Activated CD4-positive, alpha-beta T cell treated with anti-CD3 and anti-CD28 coated beads, Interleukin-2, amount 10 ng/mL, durations not matched to agents 7 days and 5 days (primary cell): ENCODE data around the gene MCF2L2. TPM values are rescaled to one million over a fixed set of nuclear protein-coding genes. Genes with fewer than 3 reads are reported as not detected.

ENCODE experiments used
- CTCF ChIA-PET: fragments of 350-600 bp; sonication (Branson Sonifier 250); formaldehyde crosslinking; loops from one replicate; lab custom pipeline; 2021; ENCODE audit warnings: antibody characterized with exemption; lab: Charles Lee
- POLR2A ChIA-PET: fragments of 350-600 bp; sonication (Branson Sonifier 250); formaldehyde crosslinking; loops from one replicate; lab custom pipeline; 2021; ENCODE audit warnings: antibody characterized with exemption; lab: Charles Lee
- DNase-seq: peaks from one replicate; pipeline ENCODE4 v3.0.0-alpha.2; 2020
- H3K27ac Mint-ChIP-seq: one replicate; pipeline ENCODE4 v1.8.0; 2021; ENCODE audit warnings: mild to moderate bottlenecking, moderate library complexity, mixed read lengths
- H3K27me3 Mint-ChIP-seq: one replicate; pipeline ENCODE4 v1.8.0; 2021; ENCODE audit warnings: mixed read lengths
- H3K36me3 Mint-ChIP-seq: one replicate; pipeline ENCODE4 v1.8.0; 2021; ENCODE audit warnings: low read depth, mixed read lengths
- H3K4me1 Mint-ChIP-seq: one replicate; pipeline ENCODE4 v1.8.0; 2021; ENCODE audit warnings: mixed read lengths
- H3K4me3 Mint-ChIP-seq: one replicate; pipeline ENCODE4 v1.8.0; 2021; ENCODE audit warnings: mild to moderate bottlenecking, moderate library complexity, mixed read lengths
- H3K9me3 Mint-ChIP-seq: one replicate; pipeline ENCODE4 v1.8.0; 2021; ENCODE audit warnings: mixed read lengths
- total RNA-seq, 2 experiments: library from RNA; stranded (reverse); gene quantifications; one replicate each; pipeline ENCODE4 v1.2.3, GENCODE V29; 2021

MCF2L2 gene
- total RNA-seq, 2 experiments from 2014 or later: 3.6 to 5.4 TPM

GRCh38 chr3:183308751-183309150 is 119.7 kb downstream of the MCF2L2 start:
- no peak overlapping the region for H3K27ac Mint-ChIP-seq
- H3K4me3 Mint-ChIP-seq: no peak overlapping the region
- no peak for DNase-seq
- ChIA-PET CTCF (no interaction called here), POLR2A (no interaction called here)
- H3K36me3 Mint-ChIP-seq: peaks cover 3% of the 10 kb centered on the region
- H3K27me3 Mint-ChIP-seq: no peaks in the 10 kb centered on the region
- no peaks in the 10 kb centered on the region for H3K9me3 Mint-ChIP-seq
- peaks cover 17% of the 10 kb centered on the region for H3K4me1 Mint-ChIP-seq

GRCh38 chr3:183307749-183308148 is 120.7 kb downstream of the MCF2L2 start:
- Mint-ChIP-seq H3K36me3 (no peaks in the 10 kb centered on the region), H3K4me1 (peaks cover 19% of the 10 kb centered on the region), H3K27me3 (no peaks in the 10 kb centered on the region), H3K27ac (no peak overlapping the region), H3K9me3 (no peaks in the 10 kb centered on the region), H3K4me3 (no peak overlapping the region)
- CTCF ChIA-PET: interaction anchor here (1.4 kb wide), 1 partner anchor 9 kb away, joined by 3 read pairs; no protein-coding TSS in a partner anchor
- no peak for DNase-seq
- POLR2A ChIA-PET: no interaction called here

GRCh38 chr3:183306798-183307671 is 121.4 kb downstream of the MCF2L2 start:
- Mint-ChIP-seq H3K27me3 (no peaks in the 10 kb centered on the region), H3K4me3 (no peak overlapping the region), H3K36me3 (no peaks in the 10 kb centered on the region), H3K27ac (peak overlapping the region; percentile 2), H3K4me1 (peaks cover 25% of the 10 kb centered on the region), H3K9me3 (no peaks in the 10 kb centered on the region)
- DNase-seq: peak; percentile 38
- CTCF ChIA-PET: interaction anchor here (1.3 to 1.4 kb wide), 2 partner anchors 8 to 10 kb away, joined by 3 read pairs; no protein-coding TSS in a partner anchor
- POLR2A ChIA-PET: no interaction called here

GRCh38 chr3:183303690-183304089 is 124.7 kb downstream of the MCF2L2 start:
- CTCF ChIA-PET: interaction anchor here (1.1 kb wide), 1 partner anchor 25 kb away, joined by 3 read pairs; no protein-coding TSS in a partner anchor
- DNase-seq: no peak
- POLR2A ChIA-PET: no interaction called here
- Mint-ChIP-seq H3K36me3 (no peaks in the 10 kb centered on the region), H3K9me3 (no peaks in the 10 kb centered on the region), H3K4me3 (no peak overlapping the region), H3K27ac (no peak overlapping the region), H3K27me3 (no peaks in the 10 kb centered on the region), H3K4me1 (peaks cover 33% of the 10 kb centered on the region)

GRCh38 chr3:183301937-183302580 is 126.4 kb downstream of the MCF2L2 start:
- H3K36me3 Mint-ChIP-seq: no peaks in the 10 kb centered on the region
- peak; percentile 13 for DNase-seq
- H3K27ac Mint-ChIP-seq: peak overlapping the region; percentile 48
- CTCF ChIA-PET: interaction anchor here (0.7 to 1.5 kb wide), 4 partner anchors 9 to 465 kb away, joined by 3 to 4 read pairs (median 3); no protein-coding TSS in a partner anchor
- H3K4me1 Mint-ChIP-seq: peaks cover 25% of the 10 kb centered on the region
- H3K4me3 Mint-ChIP-seq: no peak overlapping the region
- H3K9me3 Mint-ChIP-seq: no peaks in the 10 kb centered on the region
- POLR2A ChIA-PET: no interaction called here
- H3K27me3 Mint-ChIP-seq: no peaks in the 10 kb centered on the region

GRCh38 chr3:183300996-183301562 is 127.3 kb downstream of the MCF2L2 start:
- Mint-ChIP-seq H3K4me3 (no peak overlapping the region), H3K27ac (no peak overlapping the region), H3K9me3 (no peaks in the 10 kb centered on the region), H3K36me3 (peaks cover 5% of the 10 kb centered on the region), H3K4me1 (peaks cover 15% of the 10 kb centered on the region), H3K27me3 (no peaks in the 10 kb centered on the region)
- ChIA-PET CTCF (interaction anchor here (0.7 to 1.2 kb wide), 3 partner anchors 10 to 466 kb away, joined by 3 to 4 read pairs (median 4); no protein-coding TSS in a partner anchor), POLR2A (no interaction called here)
- DNase-seq: no peak

GRCh38 chr3:183299976-183300375 is 128.4 kb downstream of the MCF2L2 start:
- no peak overlapping the region for H3K27ac Mint-ChIP-seq
- CTCF ChIA-PET: interaction anchor here (0.6 to 1.2 kb wide), 4 partner anchors 11 to 41 kb away, joined by 3 to 5 read pairs (median 4); no protein-coding TSS in a partner anchor
- no peaks in the 10 kb centered on the region for H3K27me3 Mint-ChIP-seq
- peaks cover 5% of the 10 kb centered on the region for H3K36me3 Mint-ChIP-seq
- H3K4me3 Mint-ChIP-seq: no peak overlapping the region
- H3K4me1 Mint-ChIP-seq: peaks cover 15% of the 10 kb centered on the region
- POLR2A ChIA-PET: no interaction called here
- H3K9me3 Mint-ChIP-seq: no peaks in the 10 kb centered on the region
- no peak for DNase-seq

GRCh38 chr3:183298701-183299153 is 129.7 kb downstream of the MCF2L2 start:
- POLR2A ChIA-PET: no interaction called here
- CTCF ChIA-PET: interaction anchor here (0.9 to 1.3 kb wide), 4 partner anchors 8 to 40 kb away, joined by 3 to 5 read pairs (median 3); no protein-coding TSS in a partner anchor

GRCh38 chr3:183296944-183297343 is 131.5 kb downstream of the MCF2L2 start:
- Mint-ChIP-seq H3K9me3 (no peaks in the 10 kb centered on the region), H3K27ac (no peak overlapping the region), H3K27me3 (no peaks in the 10 kb centered on the region), H3K4me3 (no peak overlapping the region), H3K4me1 (peaks cover 7% of the 10 kb centered on the region), H3K36me3 (peaks cover 5% of the 10 kb centered on the region)
- no peak for DNase-seq
- POLR2A ChIA-PET: no interaction called here
- CTCF ChIA-PET: interaction anchor here (1.3 to 1.8 kb wide), 2 partner anchors 9 to 11 kb away, joined by 3 to 7 read pairs; no protein-coding TSS in a partner anchor

More at GRCh38 chr3:183298701-183299153, 129.7 kb downstream of the MCF2L2 start:
- Mint-ChIP-seq H3K27ac (no peak overlapping the region), H3K4me3 (no peak overlapping the region), H3K9me3 (no peaks in the 10 kb centered on the region), H3K27me3 (no peaks in the 10 kb centered on the region), H3K36me3 (peaks cover 5% of the 10 kb centered on the region), H3K4me1 (peaks cover 15% of the 10 kb centered on the region)
- no peak for DNase-seq

GRCh38 chr3:183295211-183295610 is 133.2 kb downstream of the MCF2L2 start:
- Mint-ChIP-seq H3K27me3 (no peaks in the 10 kb centered on the region), H3K27ac (no peak overlapping the region), H3K4me3 (no peak overlapping the region), H3K9me3 (no peaks in the 10 kb centered on the region), H3K4me1 (no peaks in the 10 kb centered on the region), H3K36me3 (peaks cover 5% of the 10 kb centered on the region)
- ChIA-PET CTCF (no interaction called here), POLR2A (no interaction called here)
- no peak for DNase-seq

- Mint-ChIP-seq H3K9me3 (no peaks in the 10 kb centered on the region), H3K27ac (no peak overlapping the region), H3K36me3 (peaks cover 5% of the 10 kb centered on the region), H3K27me3 (no peaks in the 10 kb centered on the region), H3K4me1 (no peaks in the 10 kb centered on the region), H3K4me3 (no peak overlapping the region)
- ChIA-PET POLR2A (no interaction called here), CTCF (interaction anchor here (0.9 kb wide), 1 partner anchor 11 kb away, joined by 4 read pairs; no protein-coding TSS in a partner anchor)
- no peak for DNase-seq
These were observed 134.5 kb downstream of the MCF2L2 start for GRCh38 chr3:183293966-183294365.

GRCh38 chr3:183291497-183292031 is 136.9 kb downstream of the MCF2L2 start:
- H3K9me3 Mint-ChIP-seq: no peaks in the 10 kb centered on the region
- POLR2A ChIA-PET: no interaction called here
- no peak overlapping the region for H3K4me3 Mint-ChIP-seq
- CTCF ChIA-PET: no interaction called here
- H3K4me1 Mint-ChIP-seq: peaks cover 6% of the 10 kb centered on the region
- no peaks in the 10 kb centered on the region for H3K27me3 Mint-ChIP-seq
- H3K27ac Mint-ChIP-seq: no peak overlapping the region
- H3K36me3 Mint-ChIP-seq: peaks cover 4% of the 10 kb centered on the region
- DNase-seq: no peak
